HG03159 (cell line): ENCODE results near the gene BAZ1B.
"Not testable (repeated sequence)": the region's sequence is repeated elsewhere in the genome, so short reads cannot be mapped to it uniquely, and the experiment has no call there.

ENCODE experiments used
- ATAC-seq: cut with Tn5 transposase; IDR thresholded peaks from one replicate; pipeline ENCODE4 v1.9.1; 2021; ENCODE audit warnings: mild to moderate bottlenecking, moderate library complexity; ENCODE audit not compliant: unreplicated experiment

The BAZ1B gene

GRCh38 chr7:73429622-73430505, 92.2 kb downstream of the BAZ1B start:
- ATAC-seq = no peak

GRCh38 chr7:73429215-73429614, 92.9 kb downstream of the BAZ1B start:
- ATAC-seq = no peak

- ATAC-seq = no peak
Measured at GRCh38 chr7:73427902-73428787, 93.9 kb downstream of the BAZ1B start.

GRCh38 chr7:73426016-73426415, 96.1 kb downstream of the BAZ1B start:
- ATAC-seq = no peak

- ATAC-seq = no peak
Measured at GRCh38 chr7:73425356-73425983, 96.6 kb downstream of the BAZ1B start.

GRCh38 chr7:73424489-73424885, 97.6 kb downstream of the BAZ1B start:
- no peak for ATAC-seq

GRCh38 chr7:73423519-73424488, 98.3 kb downstream of the BAZ1B start:
- no peak for ATAC-seq

GRCh38 chr7:73420610-73421009, 101.5 kb downstream of the BAZ1B start:
- not testable (repeated sequence) for ATAC-seq

- not testable (repeated sequence) for ATAC-seq
Measured at GRCh38 chr7:73420016-73420415, 102.1 kb downstream of the BAZ1B start.

GRCh38 chr7:73418113-73418703, 103.9 kb downstream of the BAZ1B start:
- ATAC-seq = no peak

GRCh38 chr7:73410541-73411131, 111.5 kb downstream of the BAZ1B start:
- ATAC-seq = not testable (repeated sequence)

- not testable (repeated sequence) for ATAC-seq
Measured at GRCh38 chr7:73404860-73405259, 117.2 kb downstream of the BAZ1B start.

GRCh38 chr7:73399185-73400050, 122.7 kb downstream of the BAZ1B start:
- ATAC-seq = not testable (repeated sequence)

- no peak for ATAC-seq
Measured at GRCh38 chr7:73397521-73398281, 124.4 kb downstream of the BAZ1B start.

GRCh38 chr7:73395538-73396503, 126.3 kb downstream of the BAZ1B start:
- ATAC-seq = no peak

- ATAC-seq = no peak
Measured at GRCh38 chr7:73394422-73394821, 127.7 kb downstream of the BAZ1B start.
